GM12891 (cell line): ENCODE data around the gene NEMF.

ENCODE experiments used
- DNase-seq: peaks from one replicate; pipeline ENCODE4 v3.0.0; 2011; ENCODE audit warnings: low spot score; ENCODE audit not compliant: insufficient read length
- FAIRE-seq: peaks from 2 replicates; lab custom pipeline; 2011; peaks lifted over from hg19 to GRCh38; lab: Jason Lieb, UNC
- PAX5 ChIP-seq: IDR thresholded peaks from 2 replicates; pipeline ENCODE4 v1.6.1; 2011; ENCODE audit warnings: low read length, moderate library complexity, mild to moderate bottlenecking; ENCODE audit not compliant: insufficient read depth, severe bottlenecking
- POLR2A ChIP-seq: IDR thresholded peaks from 2 replicates; pipeline ENCODE4 v1.6.1; 2011; ENCODE audit warnings: low read depth, low read length, control low read depth
- POLR2AphosphoS5 ChIP-seq: IDR thresholded peaks from 2 replicates; pipeline ENCODE4 v1.6.1; 2011; ENCODE audit warnings: low read depth, low read length, control low read depth
- POU2F2 ChIP-seq: IDR thresholded peaks from 2 replicates; pipeline ENCODE4 v1.6.1; 2011; ENCODE audit warnings: low read depth, mild to moderate bottlenecking, control low read depth, low read length, moderate library complexity
- SPI1 ChIP-seq: IDR thresholded peaks from 2 replicates; pipeline ENCODE4 v1.6.1; 2011; ENCODE audit warnings: low read depth, low read length, control low read depth
- TAF1 ChIP-seq: IDR thresholded peaks from 2 replicates; pipeline ENCODE4 v1.6.1; 2011; ENCODE audit warnings: low read depth, low read length, control low read depth

Gene NEMF

DNA sequence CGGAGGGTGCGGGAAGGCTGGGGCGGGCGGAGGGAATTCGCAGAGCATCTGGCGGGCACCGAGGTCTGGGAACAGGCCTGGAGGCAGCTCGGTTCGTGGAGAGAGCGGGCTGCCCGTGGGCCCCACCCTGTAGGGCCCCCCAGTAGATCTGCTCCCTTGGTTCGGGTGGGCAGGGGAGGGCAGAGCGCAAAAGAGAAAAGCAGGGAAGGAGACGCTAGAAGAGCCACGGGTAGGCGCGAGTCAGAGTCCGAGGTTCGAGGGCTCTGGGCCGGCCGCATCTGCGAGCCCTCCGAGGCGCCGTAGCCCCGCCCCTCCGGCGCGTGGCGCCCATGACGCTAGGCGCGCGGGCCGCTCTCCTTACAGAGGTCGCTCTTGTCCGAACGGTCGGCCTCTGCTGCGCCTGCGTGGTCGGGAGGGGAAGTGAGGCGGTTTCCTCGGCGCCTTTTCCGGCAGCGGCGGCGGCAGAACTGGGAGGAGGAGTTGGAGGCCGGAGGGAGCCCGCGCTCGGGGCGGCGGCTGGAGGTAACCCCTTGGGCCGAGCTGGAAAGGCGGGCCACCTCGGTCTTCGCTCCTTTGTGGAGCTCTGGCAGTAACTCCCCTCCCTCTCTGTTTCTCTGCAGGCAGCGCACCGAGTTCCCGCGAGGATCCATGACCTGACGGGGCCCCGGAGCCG lies 40.2 kb upstream of the NEMF start, which contains the start of gene ARF6:
Gene ARF6, plus strand, starts transcription at position 447 of the 673 bp plus-strand sequence. CDS start 655 bp downstream, outside the sequence.
- peak; percentile 95 for DNase-seq
- peak; percentile 90 for FAIRE-seq
- TF ChIP-seq POLR2A (peak; percentile 78), POU2F2 (peak; percentile 26; the same call in 1 of the 2 replicates), PAX5 (no peak), SPI1 (peak; percentile 88), TAF1 (peak; percentile 92), POLR2AphosphoS5 (peak; percentile 91)

DNA sequence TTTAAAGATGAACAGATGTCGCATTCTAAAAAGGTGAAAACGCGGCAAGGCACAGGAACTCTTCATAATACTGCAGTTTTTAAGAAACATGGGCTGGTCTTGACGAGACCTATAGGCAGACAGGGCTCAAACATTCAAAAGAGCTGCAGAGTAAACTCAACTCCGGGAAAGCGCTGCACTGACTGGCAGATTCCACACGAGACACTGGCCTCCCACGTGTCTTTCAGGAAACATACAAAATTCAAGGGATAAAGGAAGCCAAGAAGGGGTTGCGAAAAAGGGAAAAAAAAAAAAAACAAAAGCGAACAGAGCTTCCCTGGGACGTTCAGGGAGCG lies 39.7 kb upstream of the NEMF start:
- TF ChIP-seq PAX5 (no peak), SPI1 (no peak), POLR2A (no peak), TAF1 (no peak), POU2F2 (no peak), POLR2AphosphoS5 (no peak)
- DNase-seq, result peak; percentile 30
- no peak for FAIRE-seq

DNA sequence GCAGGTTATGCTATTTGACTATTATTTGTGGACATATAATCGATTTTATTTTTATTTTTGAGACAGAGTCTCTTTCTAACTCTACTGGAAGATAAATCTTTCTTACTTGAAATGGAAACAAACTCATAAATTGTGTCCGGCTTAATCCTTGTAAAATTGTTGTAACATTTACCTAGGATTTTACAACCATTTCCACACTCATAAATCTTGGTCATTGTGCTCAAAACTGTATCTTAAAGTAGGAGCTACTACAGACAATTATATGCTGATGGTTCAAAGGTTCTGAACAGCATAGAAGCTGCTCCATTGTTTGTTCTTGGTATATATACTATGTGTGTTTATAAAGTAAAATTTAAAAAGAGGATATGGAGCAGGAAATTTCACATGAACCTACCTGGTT lies 35.7 kb upstream of the NEMF start:
- FAIRE-seq (no peak), DNase-seq (no peak)
- TF ChIP-seq PAX5, result no peak
- TF ChIP-seq POU2F2, result no peak
- no peak for TF ChIP-seq SPI1
- no peak for TF ChIP-seq POLR2AphosphoS5
- no peak for TF ChIP-seq POLR2A
- no peak for TF ChIP-seq TAF1

DNA sequence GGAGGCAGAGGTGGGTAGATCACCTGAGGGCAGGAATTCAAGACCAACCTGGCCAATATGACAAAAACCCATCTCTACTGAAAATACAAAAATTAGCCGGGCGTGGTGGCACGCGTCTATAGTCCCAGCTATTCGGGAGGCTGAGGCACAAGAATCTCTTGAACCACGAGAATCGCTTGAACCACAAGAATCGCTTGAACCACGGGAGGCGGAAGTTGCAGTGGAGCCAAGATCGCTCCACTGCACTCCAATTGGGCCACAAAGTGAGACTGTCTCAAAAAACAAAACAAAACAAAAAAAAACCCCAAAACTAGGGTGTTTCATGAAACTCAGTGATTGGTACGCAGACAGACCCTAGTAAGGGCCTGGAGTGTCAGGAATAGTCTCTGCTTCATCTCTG lies 33.9 kb upstream of the NEMF start:
- no peak for FAIRE-seq
- no peak for DNase-seq
- TF ChIP-seq TAF1 (no peak), POLR2A (no peak), POU2F2 (no peak), SPI1 (no peak), POLR2AphosphoS5 (no peak), PAX5 (no peak)

DNA sequence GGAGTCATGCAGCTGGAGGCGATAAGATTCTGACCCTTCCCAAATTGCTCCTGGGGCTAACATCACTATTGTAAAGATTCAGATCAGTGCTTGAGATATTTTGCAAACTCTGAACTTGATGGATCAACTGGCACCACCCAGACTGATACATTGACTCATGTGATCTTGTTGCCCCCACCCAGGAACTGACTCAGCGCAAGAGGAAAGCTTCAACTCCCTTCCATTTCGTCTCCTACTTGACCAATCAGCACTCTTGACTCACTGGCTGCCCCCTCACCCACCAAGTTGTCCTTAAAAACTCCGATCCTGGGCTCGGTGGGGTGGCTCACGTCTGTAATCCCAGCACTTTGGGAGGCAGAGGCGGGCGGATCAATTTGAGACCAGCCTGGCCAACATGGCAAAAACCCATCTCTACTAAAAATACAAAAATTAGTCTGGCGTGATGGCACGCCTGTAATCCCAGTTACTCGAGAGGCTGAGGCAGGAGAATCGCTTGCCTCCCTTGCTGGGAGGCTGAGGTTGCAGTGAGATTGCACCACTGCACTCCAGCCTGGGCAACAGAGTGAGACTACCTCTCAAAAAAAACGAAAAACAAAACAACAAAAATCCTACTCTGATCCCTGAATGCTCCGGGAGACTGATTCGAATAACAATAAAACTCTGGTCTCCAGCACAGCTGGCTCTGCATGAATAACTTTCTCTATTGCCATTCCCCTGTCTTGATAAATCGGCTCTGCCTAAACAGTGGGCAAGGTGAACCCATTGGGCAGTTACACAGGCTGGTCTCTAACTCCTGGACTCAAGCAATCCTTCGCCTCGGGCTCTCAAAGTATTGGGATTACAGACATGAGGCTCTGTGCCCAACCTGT lies 30.5 kb upstream of the NEMF start:
- TF ChIP-seq POU2F2 (no peak), TAF1 (no peak), SPI1 (no peak), POLR2AphosphoS5 (no peak), PAX5 (no peak), POLR2A (no peak)
- DNase-seq (no peak), FAIRE-seq (no peak)

DNA sequence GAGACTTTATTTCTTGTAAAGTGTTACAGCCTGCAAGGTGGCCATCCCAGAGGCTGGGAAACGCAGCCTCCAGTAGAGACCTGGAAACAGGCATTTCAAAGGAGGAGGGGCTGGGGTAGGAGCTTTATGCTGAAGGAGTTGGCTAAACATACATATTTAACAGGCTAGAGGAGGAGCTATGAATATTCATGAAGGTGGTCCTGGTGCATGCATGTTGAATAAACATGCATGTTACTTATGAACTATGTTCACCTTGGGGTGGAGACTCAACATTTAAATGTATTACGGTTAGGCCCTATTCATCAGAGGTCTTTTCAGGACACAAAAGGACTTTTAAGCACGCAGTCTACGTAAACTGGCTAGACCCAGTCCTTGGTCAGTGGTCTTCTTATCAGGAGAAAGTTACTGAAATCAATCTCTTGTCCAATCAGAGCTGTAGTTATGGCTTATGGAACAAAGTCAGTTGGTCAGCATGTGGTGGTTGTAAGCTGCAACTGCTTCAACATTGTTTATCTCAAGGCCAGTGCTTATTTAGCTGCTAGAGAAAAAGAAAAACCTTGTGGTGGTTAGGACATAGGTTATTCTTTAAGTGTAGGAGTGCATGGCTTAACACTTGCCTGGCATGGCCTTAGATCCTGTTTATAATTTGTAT lies 28.9 kb upstream of the NEMF start:
- DNase-seq, result no peak
- no peak for FAIRE-seq
- TF ChIP-seq TAF1 (no peak), POLR2A (no peak), POLR2AphosphoS5 (no peak), PAX5 (no peak), SPI1 (no peak), POU2F2 (peak; percentile 64; the same call in 1 of the 2 replicates)

DNA sequence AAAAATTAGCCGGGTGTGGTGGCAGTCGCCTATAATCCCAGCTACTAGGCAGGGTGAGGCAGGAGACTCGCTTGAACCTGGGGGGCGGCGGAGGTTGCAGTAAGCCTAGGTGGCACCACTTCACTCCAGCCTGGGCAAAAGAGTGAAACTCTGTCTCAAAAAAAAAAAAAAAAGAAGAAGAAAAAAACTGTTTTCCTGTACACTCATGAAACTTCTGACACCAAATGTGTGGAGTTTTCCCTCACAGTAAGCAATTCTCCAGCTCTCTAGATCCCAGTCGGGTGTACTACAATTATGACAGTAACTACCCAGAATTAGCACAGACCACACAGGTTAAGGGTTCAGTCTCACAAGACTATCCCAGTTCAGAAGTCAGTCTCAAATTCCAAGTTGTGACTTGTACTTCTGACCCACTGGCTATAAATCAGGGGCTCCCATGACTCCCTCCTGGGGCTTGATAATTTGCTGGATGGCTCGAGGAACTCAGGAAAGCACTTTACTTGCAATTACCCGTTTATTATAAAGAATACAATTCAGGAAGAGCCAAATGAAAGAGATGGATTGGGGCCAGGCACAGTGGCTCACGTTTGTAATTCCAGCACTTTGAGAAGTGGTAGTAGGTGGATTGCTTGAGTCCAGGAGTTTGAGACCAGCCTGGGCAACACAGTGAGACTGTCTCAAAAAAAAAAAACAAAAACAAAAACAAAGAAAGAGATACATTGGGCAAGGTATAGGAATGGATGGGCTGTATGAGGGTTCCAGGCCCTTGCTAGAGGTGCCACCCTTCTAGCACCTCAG lies 27.9 kb upstream of the NEMF start:
- FAIRE-seq, result no peak
- DNase-seq, result no peak

DNA sequence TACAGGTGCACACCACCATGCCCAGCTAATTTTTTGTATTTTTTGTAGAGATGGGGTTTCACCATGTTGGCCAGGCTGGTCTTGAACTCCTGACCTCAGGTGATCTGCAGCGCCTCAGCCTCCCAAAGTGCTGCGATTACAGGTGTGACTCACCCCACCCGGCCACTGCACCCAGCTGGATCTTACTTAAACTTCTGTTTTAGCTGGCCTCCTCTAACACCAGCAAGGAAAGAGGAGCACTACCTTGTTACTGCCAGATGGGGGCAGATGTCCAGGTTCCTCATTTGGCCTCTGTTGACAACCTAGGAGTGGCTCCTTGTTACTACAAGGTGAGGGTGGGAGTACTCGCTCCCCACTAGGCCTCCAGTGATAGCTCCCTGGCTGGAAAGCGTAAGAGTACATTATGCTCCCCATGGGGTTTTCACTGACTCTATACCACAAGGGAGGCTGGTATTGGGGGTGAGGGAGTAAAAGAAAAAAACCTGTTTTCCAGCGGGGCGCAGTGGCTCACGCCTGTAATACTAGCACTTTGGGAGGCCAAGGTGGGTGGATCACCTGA lies 27.1 kb upstream of the NEMF start:
- no peak for TF ChIP-seq POU2F2
- TF ChIP-seq POLR2AphosphoS5, result no peak
- no peak for TF ChIP-seq POLR2A
- TF ChIP-seq TAF1, result no peak
- peak; percentile 69 for TF ChIP-seq SPI1
- TF ChIP-seq PAX5, result no peak
- DNase-seq (no peak), FAIRE-seq (peak; percentile 71)

More for the DNA sequence above, 27.9 kb upstream of the NEMF start:
- TF ChIP-seq POLR2A (no peak), TAF1 (no peak), PAX5 (no peak), POLR2AphosphoS5 (no peak), POU2F2 (no peak), SPI1 (no peak)
